WTC11 (cell line): ENCODE data around the gene ERH. TPM values are rescaled to one million over a fixed set of nuclear protein-coding genes. Genes with fewer than 3 reads are reported as not detected.

ENCODE experiments used
- ATAC-seq: fragments of 200-7000 bp; cut with Tn5 transposase; 2 replicates; pipeline ENCODE4 v1.10.0; 2021; ENCODE audit warnings: mild to moderate bottlenecking, moderate library complexity
- CTCF ChIA-PET: fragments of 300-600 bp; sonication (Branson Sonifier 250); formaldehyde crosslinking; loops from one replicate; lab custom pipeline; 2021; ENCODE audit warnings: antibody characterized with exemption; lab: Charles Lee
- POLR2A ChIA-PET: fragments of 350-600 bp; sonication (Branson Sonifier 250); formaldehyde crosslinking; loops from one replicate; lab custom pipeline; 2021; ENCODE audit warnings: antibody characterized with exemption; lab: Charles Lee
- DNase-seq: peaks from one replicate; pipeline ENCODE4 v3.0.0; 2021; ENCODE audit warnings: low spot score
- H3K27ac Mint-ChIP-seq: 2 replicates; pipeline ENCODE4 v1.8.0; 2021; ENCODE audit warnings: mixed read lengths
- H3K27me3 Mint-ChIP-seq: 2 replicates; pipeline ENCODE4 v1.8.0; 2021; ENCODE audit warnings: low read depth, mild to moderate bottlenecking, moderate library complexity, mixed read lengths
- H3K36me3 Mint-ChIP-seq: 2 replicates; pipeline ENCODE4 v1.8.0; 2021; ENCODE audit warnings: mixed read lengths
- H3K4me1 Mint-ChIP-seq: 2 replicates; pipeline ENCODE4 v1.8.0; 2022; ENCODE audit warnings: mixed read lengths
- H3K4me3 Mint-ChIP-seq: 2 replicates; pipeline ENCODE4 v1.8.0; 2021; ENCODE audit warnings: mild to moderate bottlenecking, moderate library complexity, mixed read lengths
- H3K9me3 Mint-ChIP-seq: 2 replicates; pipeline ENCODE4 v1.8.0; 2021; ENCODE audit warnings: mixed read lengths
- ATF3 ChIP-seq: sonication (generic); formaldehyde crosslinking; conservative IDR thresholded peaks from 2 replicates; pipeline ENCODE4 v1.8.1; 2022; ENCODE audit warnings: mild to moderate bottlenecking, missing genetic modification reagents
- ATF6 ChIP-seq: sonication (generic); formaldehyde crosslinking; IDR thresholded peaks from 2 replicates; pipeline ENCODE4 v1.8.1; 2023; ENCODE audit warnings: mild to moderate bottlenecking, missing genetic modification reagents
- E2F4 ChIP-seq: sonication (generic); formaldehyde crosslinking; IDR thresholded peaks from 2 replicates; pipeline ENCODE4 v1.8.1; 2022; ENCODE audit warnings: low read depth, mild to moderate bottlenecking, moderate library complexity, missing genetic modification reagents, borderline replicate concordance
- E2F5 ChIP-seq: sonication (generic); formaldehyde crosslinking; IDR thresholded peaks from 2 replicates; pipeline ENCODE4 v1.8.1; 2022; ENCODE audit warnings: mild to moderate bottlenecking, moderate library complexity, missing genetic modification reagents
- ERG ChIP-seq: fragments of 250-450 bp; sonication (Bioruptor Pico); IDR thresholded peaks from 2 replicates; pipeline ENCODE4 v1.8.0; 2021; ENCODE audit warnings: mild to moderate bottlenecking
- ETV6 ChIP-seq: sonication (generic); formaldehyde crosslinking; IDR thresholded peaks from 2 replicates; pipeline ENCODE4 v1.8.1; 2022; ENCODE audit warnings: mild to moderate bottlenecking, missing genetic modification reagents
- HMGXB4 ChIP-seq: sonication (generic); formaldehyde crosslinking; IDR thresholded peaks from 2 replicates; pipeline ENCODE4 v1.8.1; 2023; ENCODE audit warnings: mild to moderate bottlenecking, moderate library complexity, missing genetic modification reagents
- MXD4 ChIP-seq: fragments of 250-450 bp; sonication (Bioruptor Pico); IDR thresholded peaks from 2 replicates; pipeline ENCODE4 v1.8.0; 2021; ENCODE audit warnings: mild to moderate bottlenecking, moderate library complexity, borderline replicate concordance
- RELA ChIP-seq: sonication (generic); formaldehyde crosslinking; IDR thresholded peaks from 2 replicates; pipeline ENCODE4 v1.8.1; 2022; ENCODE audit warnings: missing genetic modification reagents, mild to moderate bottlenecking, borderline replicate concordance
- SMAD3 ChIP-seq: sonication (generic); formaldehyde crosslinking; IDR thresholded peaks from 2 replicates; pipeline ENCODE4 v1.8.0; 2022; ENCODE audit warnings: missing genetic modification reagents, mild to moderate bottlenecking, borderline replicate concordance
- SMAD4 ChIP-seq: sonication (generic); formaldehyde crosslinking; IDR thresholded peaks from 2 replicates; pipeline ENCODE4 v1.8.0; 2022; ENCODE audit warnings: mild to moderate bottlenecking, missing genetic modification reagents
- SOX15 ChIP-seq: fragments of 250-450 bp; sonication (Bioruptor Pico); IDR thresholded peaks from 2 replicates; pipeline ENCODE4 v1.9.0; 2021; ENCODE audit warnings: mild to moderate bottlenecking
- TCF7 ChIP-seq: sonication (generic); formaldehyde crosslinking; IDR thresholded peaks from 2 replicates; pipeline ENCODE4 v1.8.0; 2022; ENCODE audit warnings: mild to moderate bottlenecking, low read depth, missing genetic modification reagents, moderate library complexity
- TP53 ChIP-seq: sonication (generic); formaldehyde crosslinking; IDR thresholded peaks from 2 replicates; pipeline ENCODE4 v1.8.1; 2023; ENCODE audit warnings: mild to moderate bottlenecking, missing genetic modification reagents
- USF1 ChIP-seq: sonication (generic); formaldehyde crosslinking; IDR thresholded peaks from 2 replicates; pipeline ENCODE4 v1.8.0; 2022; ENCODE audit warnings: mild to moderate bottlenecking, missing genetic modification reagents
- ZNF121 ChIP-seq: sonication (generic); formaldehyde crosslinking; IDR thresholded peaks from 2 replicates; pipeline ENCODE4 v1.8.0; 2023; ENCODE audit warnings: missing genetic modification reagents
- ZNF232 ChIP-seq: sonication (generic); formaldehyde crosslinking; IDR thresholded peaks from 2 replicates; pipeline ENCODE4 v1.8.0; 2022; ENCODE audit warnings: mild to moderate bottlenecking, missing genetic modification reagents
- ZNF317 ChIP-seq: sonication (generic); formaldehyde crosslinking; IDR thresholded peaks from 2 replicates; pipeline ENCODE4 v1.8.1; 2023; ENCODE audit warnings: low read depth, mild to moderate bottlenecking, moderate library complexity, missing genetic modification reagents, borderline replicate concordance
- ZNF416 ChIP-seq: fragments of 250-450 bp; sonication (Bioruptor Pico); IDR thresholded peaks from 2 replicates; pipeline ENCODE4 v1.9.0; 2021; ENCODE audit warnings: mild to moderate bottlenecking, inconsistent platforms
- ZNF423 ChIP-seq: fragments of 250-450 bp; sonication (Bioruptor Pico); IDR thresholded peaks from 2 replicates; pipeline ENCODE4 v2.1.2; 2022; ENCODE audit warnings: mild to moderate bottlenecking, moderate library complexity
- total RNA-seq: library from RNA; stranded (reverse); gene quantifications from 3 replicates; pipeline ENCODE4 v1.2.3, GENCODE V29; 2021

ERH gene
- total RNA-seq, 1 experiment from 2014 or later, result 363 TPM

GRCh38 chr14:69353168-69353567 is 44.9 kb downstream of the ERH start (continued):
- no peak for TF ChIP-seq HMGXB4 (CRISPR knock-in tag)
- no peak for TF ChIP-seq SOX15 (CRISPR knock-in tag)
- no peak for TF ChIP-seq ZNF416
- TF ChIP-seq RELA (CRISPR knock-in tag), result no peak

GRCh38 chr14:69351911-69352310 is 46.2 kb downstream of the ERH start:
- ATAC-seq (no peak), DNase-seq (no peak)
- Mint-ChIP-seq H3K4me1 (peaks cover 16% of the 10 kb centered on the region), H3K27ac (no peak overlapping the region), H3K36me3 (no peaks in the 10 kb centered on the region), H3K27me3 (no peaks in the 10 kb centered on the region; the same call in 1 of the 2 replicates), H3K4me3 (no peak overlapping the region), H3K9me3 (no peaks in the 10 kb centered on the region)
- no peak for TF ChIP-seq ZNF317 (CRISPR knock-in tag)
- TF ChIP-seq TP53 (CRISPR knock-in tag), result no peak
- no peak for TF ChIP-seq ATF3 (CRISPR knock-in tag)
- TF ChIP-seq RELA (CRISPR knock-in tag), result no peak
- ChIA-PET CTCF (interaction anchor here (1.1 to 7.8 kb wide), 5 partner anchors 11 to 223 kb away, joined by 3 to 60 read pairs (median 5); partner anchors contain the start of gene GALNT16), POLR2A (no interaction called here)

GRCh38 chr14:69351385-69351784 is 46.7 kb downstream of the ERH start:
- Mint-ChIP-seq H3K27me3 (no peaks in the 10 kb centered on the region; the same call in 1 of the 2 replicates), H3K27ac (no peak overlapping the region), H3K9me3 (no peaks in the 10 kb centered on the region), H3K4me3 (no peak overlapping the region), H3K36me3 (no peaks in the 10 kb centered on the region), H3K4me1 (peaks cover 21% of the 10 kb centered on the region)
- ATAC-seq (no peak), DNase-seq (no peak)
- ChIA-PET CTCF (interaction anchor here (1.1 to 7.8 kb wide), 5 partner anchors 11 to 108 kb away, joined by 3 to 60 read pairs (median 5); partner anchors contain the start of gene GALNT16), POLR2A (no interaction called here)
- TF ChIP-seq SMAD3 (no peak), ZNF121 (CRISPR knock-in tag) (peak; percentile 78), E2F4 (no peak), SOX15 (CRISPR knock-in tag) (no peak)

GRCh38 chr14:69350892-69351291 is 47.2 kb downstream of the ERH start:
- POLR2A ChIA-PET, result no interaction called here
- H3K27ac Mint-ChIP-seq, result no peak overlapping the region

More at GRCh38 chr14:69350892-69351291, 47.2 kb downstream of the ERH start:
- TF ChIP-seq TP53 (CRISPR knock-in tag), result no peak
- no peak for TF ChIP-seq USF1 (CRISPR knock-in tag)
- no peak for TF ChIP-seq ZNF232 (CRISPR knock-in tag)
- TF ChIP-seq E2F5 (CRISPR knock-in tag), result no peak
- no peak for TF ChIP-seq ZNF416
- TF ChIP-seq ZNF423 (CRISPR knock-in tag), result no peak
- no peak for TF ChIP-seq MXD4 (CRISPR knock-in tag)
- TF ChIP-seq E2F4, result no peak
- no peak for TF ChIP-seq ERG (CRISPR knock-in tag)
- TF ChIP-seq ATF6 (CRISPR knock-in tag), result no peak
- TF ChIP-seq TCF7 (CRISPR knock-in tag), result no peak
- TF ChIP-seq SMAD4 (CRISPR knock-in tag), result no peak
- TF ChIP-seq ETV6 (CRISPR knock-in tag), result no peak
- DNase-seq, result no peak
- CTCF ChIA-PET, result interaction anchor here (1.1 to 7.8 kb wide), 5 partner anchors 11 to 108 kb away, joined by 3 to 60 read pairs (median 5); partner anchors contain the start of gene GALNT16
- no peaks in the 10 kb centered on the region for H3K36me3 Mint-ChIP-seq
- no peaks in the 10 kb centered on the region; the same call in 1 of the 2 replicates for H3K27me3 Mint-ChIP-seq
- H3K4me1 Mint-ChIP-seq, result peaks cover 21% of the 10 kb centered on the region
- ATAC-seq, result no peak
- H3K4me3 Mint-ChIP-seq, result no peak overlapping the region
- no peaks in the 10 kb centered on the region for H3K9me3 Mint-ChIP-seq
